NCI-H345 treated with DMSO at 0.1 percent for 48 hours (cell line): Measurements from ENCODE around the gene SPEN.
A peak's percentile ranks its signal among the peaks of the same experiment; 100 is the strongest.

Experiments
- DNase-seq: peaks from one replicate; lab custom pipeline; 2025; ENCODE audit not compliant: unreplicated experiment; lab: John Stamatoyannopoulos, UW

The SPEN gene

GRCh38 chr1:15959424-15959823 lies 111.9 kb downstream of the SPEN start:
- no peak for DNase-seq

GRCh38 chr1:15959827-15960446 lies 112.4 kb downstream of the SPEN start:
- no peak for DNase-seq

DNA sequence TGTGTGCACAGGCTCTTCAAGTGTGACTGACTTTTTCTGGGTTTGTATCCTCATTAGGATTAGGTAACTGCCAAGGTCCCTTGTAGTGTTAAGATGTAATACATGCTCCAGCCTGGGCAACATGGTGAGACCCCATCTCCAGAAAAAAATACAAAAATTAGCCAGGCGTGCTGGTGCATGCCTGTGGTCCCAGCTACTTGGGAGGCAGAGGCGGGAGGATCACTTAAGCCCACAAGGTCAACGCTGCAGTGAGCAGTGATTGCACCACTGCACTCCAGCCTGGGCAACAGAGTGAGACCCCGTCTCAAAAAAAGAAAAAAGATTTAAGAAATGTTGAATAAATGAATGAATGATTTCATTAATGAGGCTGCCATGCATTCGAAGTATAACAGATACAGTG lies 113.3 kb downstream of the SPEN start:
- no peak for DNase-seq

DNA sequence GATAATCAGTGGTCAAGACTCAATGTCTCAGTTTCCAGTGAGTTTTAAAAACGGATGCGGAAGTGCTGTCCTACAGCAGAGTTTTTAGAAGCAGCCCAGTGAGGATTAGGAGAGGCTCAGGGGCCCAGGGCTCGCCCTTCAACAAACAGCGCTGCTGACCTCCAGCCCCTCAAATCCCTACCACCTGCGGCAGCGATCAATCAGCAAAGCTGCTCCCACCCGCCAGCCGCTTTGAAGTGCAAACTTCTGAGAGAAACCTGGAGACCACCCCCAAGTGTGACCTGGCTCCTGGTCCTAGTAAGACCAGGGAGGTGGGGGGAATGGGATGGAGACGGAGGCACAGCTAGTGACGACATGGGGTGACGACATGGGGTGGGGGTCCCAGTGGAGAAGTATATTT lies 114.0 kb downstream of the SPEN start:
- DNase-seq: no peak

- DNase-seq: no peak
Measured at GRCh38 chr1:15962176-15962575, 114.7 kb downstream of the SPEN start.

GRCh38 chr1:15962671-15963362 lies 115.3 kb downstream of the SPEN start:
- no peak for DNase-seq

- DNase-seq: no peak
Measured at GRCh38 chr1:15963363-15963967, 116.0 kb downstream of the SPEN start.

GRCh38 chr1:15963968-15964648 lies 116.6 kb downstream of the SPEN start:
- no peak for DNase-seq

- DNase-seq: no peak
Measured at GRCh38 chr1:15965228-15965767, 117.8 kb downstream of the SPEN start.

- DNase-seq: no peak
Measured at GRCh38 chr1:15966081-15966955, 118.8 kb downstream of the SPEN start.

DNA sequence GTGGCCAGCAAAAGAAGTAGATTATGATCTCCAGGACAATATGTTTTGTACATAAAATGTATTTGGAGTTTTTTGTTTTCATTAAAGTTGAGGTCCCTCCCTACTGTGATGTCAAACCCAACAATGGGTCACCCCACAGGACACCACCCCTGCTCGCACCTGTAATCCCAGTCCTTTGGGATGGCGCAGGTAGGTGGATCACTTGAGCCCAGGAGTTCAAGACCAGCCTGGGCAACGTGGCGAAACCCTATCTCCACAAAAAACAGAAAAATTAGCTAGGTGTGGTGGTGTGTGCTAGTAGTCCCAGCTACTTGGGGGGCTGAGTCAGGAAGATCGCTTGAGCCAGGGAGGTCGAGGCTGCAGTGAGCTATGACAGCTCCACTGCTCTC lies 119.4 kb downstream of the SPEN start:
- no peak for DNase-seq

DNA sequence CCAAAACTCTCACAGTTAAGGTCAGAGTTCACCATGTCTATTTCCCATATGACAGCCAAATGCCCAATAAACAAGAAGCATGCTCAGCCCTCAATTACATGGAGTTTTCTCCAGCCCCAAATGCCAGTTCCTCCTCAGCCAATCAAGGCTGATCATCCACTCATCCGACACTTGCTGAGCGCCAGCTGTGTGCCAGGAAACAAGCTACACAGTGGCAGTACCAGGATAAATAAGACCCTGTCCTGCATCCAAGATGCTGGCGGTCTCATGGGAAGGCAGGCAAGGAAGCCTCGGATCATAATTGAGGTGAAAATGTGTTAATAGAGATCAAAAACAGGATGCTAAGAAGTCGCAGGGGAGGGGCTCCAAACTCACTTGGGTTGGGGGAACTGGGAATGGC lies 120.7 kb downstream of the SPEN start:
- DNase-seq: no peak

GRCh38 chr1:15969321-15969880 lies 121.9 kb downstream of the SPEN start:
- DNase-seq: no peak

- no peak for DNase-seq
Measured at GRCh38 chr1:15970911-15971310, 123.4 kb downstream of the SPEN start.

DNA sequence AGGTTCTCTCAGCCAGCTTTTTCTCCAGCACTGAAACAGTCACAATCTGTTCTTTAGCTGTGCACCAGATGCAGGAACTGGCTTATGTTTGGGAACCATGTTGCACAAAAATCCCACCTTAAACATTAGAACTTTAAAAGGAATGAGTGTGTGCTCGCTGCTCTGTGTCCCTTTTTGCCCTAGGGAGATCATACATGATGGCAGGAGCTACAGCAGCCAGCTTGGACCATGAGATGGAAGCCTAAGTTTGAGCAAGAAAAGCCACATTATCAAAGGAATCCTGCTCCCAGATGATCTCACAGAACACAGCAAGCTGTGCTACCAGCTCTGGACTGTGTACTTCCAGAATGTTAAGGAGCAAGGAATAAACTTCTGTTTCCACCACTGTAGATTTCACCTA lies 124.9 kb downstream of the SPEN start:
- DNase-seq: no peak

DNA sequence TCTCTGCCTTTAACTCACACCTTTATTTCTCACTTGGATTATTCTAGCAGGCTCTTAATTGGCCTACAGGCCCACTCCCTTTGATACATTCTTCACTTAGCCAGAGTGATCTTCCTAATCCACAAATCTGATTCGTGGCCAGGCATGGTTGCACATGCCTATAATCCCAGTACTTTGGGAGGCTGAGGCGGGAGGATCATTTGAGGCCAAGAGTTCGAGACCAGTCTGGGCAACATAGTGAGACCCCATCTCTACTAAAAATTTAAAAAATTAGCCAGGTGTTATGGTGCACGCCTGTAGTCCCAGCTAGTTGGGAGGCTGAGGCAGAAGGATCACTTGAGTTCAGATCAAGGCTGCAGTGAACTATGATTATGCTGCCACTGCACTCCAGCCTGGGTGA lies 126.3 kb downstream of the SPEN start:
- DNase-seq: no peak

GRCh38 chr1:15974855-15975254 lies 127.3 kb downstream of the SPEN start:
- DNase-seq: no peak

- peak; percentile 8 for DNase-seq
Measured at GRCh38 chr1:15975358-15975804, 127.9 kb downstream of the SPEN start.

- DNase-seq: peak; percentile 80
Measured at GRCh38 chr1:15975805-15976680, 128.5 kb downstream of the SPEN start, which contains the start of gene ZBTB17. Gene ZBTB17, minus strand, starts transcription at chr1:15976101. Its CDS starts 27,606 bp downstream, at chr1:15948495.
